Astrocyte (in vitro differentiated cells and primary cell): ENCODE measurements around the gene ZBTB46. TPM values are rescaled to one million over a fixed set of nuclear protein-coding genes. Genes with fewer than 3 reads are reported as not detected.

Source experiments
- DNase-seq: peaks from one replicate; pipeline ENCODE4 v3.0.0-alpha.2; 2010; ENCODE audit warnings: low read depth
- FAIRE-seq: peaks from 2 replicates; lab custom pipeline; 2011; peaks lifted over from hg19 to GRCh38; lab: Jason Lieb, UNC
- H2AFZ ChIP-seq: 2 replicates; pipeline ENCODE4 v1.6.0; 2012; ENCODE audit warnings: low read depth, low read length, inconsistent platforms
- H3K27ac ChIP-seq: 2 replicates; pipeline ENCODE4 v1.5.1; 2011; ENCODE audit warnings: low read depth, low read length, inconsistent platforms
- H3K27me3 ChIP-seq: 2 replicates; pipeline ENCODE4 v1.6.0; 2011; ENCODE audit warnings: low read length, inconsistent platforms; ENCODE audit not compliant: insufficient read depth
- H3K36me3 ChIP-seq: 2 replicates; pipeline ENCODE4 v1.5.1; 2011; ENCODE audit warnings: low read length, inconsistent platforms; ENCODE audit not compliant: insufficient read depth
- H3K4me1 ChIP-seq: 2 replicates; pipeline ENCODE4 v1.5.1; 2011; ENCODE audit warnings: low read length, inconsistent platforms; ENCODE audit not compliant: insufficient read depth
- H3K4me2 ChIP-seq: 2 replicates; pipeline ENCODE4 v1.6.0; 2012; ENCODE audit warnings: low read length, inconsistent platforms
- H3K4me3 ChIP-seq: 2 replicates; pipeline ENCODE4 v1.5.1; 2011; ENCODE audit warnings: low read depth, mild to moderate bottlenecking, low read length, inconsistent platforms; ENCODE audit not compliant: insufficient read depth
- H3K79me2 ChIP-seq: 2 replicates; pipeline ENCODE4 v1.6.0; 2012; ENCODE audit warnings: mild to moderate bottlenecking, low read length, inconsistent platforms; ENCODE audit not compliant: insufficient read depth
- H3K9ac ChIP-seq: 2 replicates; pipeline ENCODE4 v1.6.0; 2012; ENCODE audit warnings: mild to moderate bottlenecking, low read length, inconsistent platforms
- H3K9me3 ChIP-seq: 2 replicates; pipeline ENCODE4 v1.5.1; 2012; ENCODE audit warnings: low read depth, mild to moderate bottlenecking, low read length, inconsistent platforms; ENCODE audit not compliant: insufficient read depth
- H4K20me1 ChIP-seq: 2 replicates; pipeline ENCODE4 v1.6.0; 2012; ENCODE audit warnings: low read length, inconsistent platforms; ENCODE audit not compliant: insufficient read depth
- H3K27ac Mint-ChIP-seq: one replicate; pipeline ENCODE4 v1.8.0; 2021; ENCODE audit warnings: mild to moderate bottlenecking, mixed read lengths; ENCODE audit not compliant: unreplicated experiment
- H3K27me3 Mint-ChIP-seq: one replicate; pipeline ENCODE4 v1.8.0; 2021; ENCODE audit warnings: low read depth, mixed read lengths; ENCODE audit not compliant: unreplicated experiment
- H3K36me3 Mint-ChIP-seq: one replicate; pipeline ENCODE4 v1.8.0; 2021; ENCODE audit warnings: low read depth, mixed read lengths; ENCODE audit not compliant: unreplicated experiment
- H3K4me1 Mint-ChIP-seq: one replicate; pipeline ENCODE4 v1.8.0; 2021; ENCODE audit warnings: low read depth, mixed read lengths; ENCODE audit not compliant: unreplicated experiment
- H3K4me3 Mint-ChIP-seq: one replicate; pipeline ENCODE4 v1.8.0; 2021; ENCODE audit warnings: mild to moderate bottlenecking, moderate library complexity, mixed read lengths; ENCODE audit not compliant: unreplicated experiment
- H3K9me3 Mint-ChIP-seq: one replicate; pipeline ENCODE4 v1.8.0; 2021; ENCODE audit warnings: mild to moderate bottlenecking, mixed read lengths; ENCODE audit not compliant: unreplicated experiment
- CTCF ChIP-seq: IDR thresholded peaks from 2 replicates; pipeline ENCODE4 v1.5.1; 2011; ENCODE audit warnings: low read depth, mild to moderate bottlenecking, inconsistent platforms, low read length, moderate library complexity; ENCODE audit not compliant: insufficient read depth
- EZH2 ChIP-seq: IDR thresholded peaks from 2 replicates; pipeline ENCODE4 v1.6.1; 2012; ENCODE audit warnings: mild to moderate bottlenecking, low read length, inconsistent platforms; ENCODE audit not compliant: insufficient read depth
- total RNA-seq: library from RNA; stranded (reverse); gene quantifications from 2 replicates; pipeline ENCODE4 v1.2.1, GENCODE V29; 2021

ZBTB46 gene
- total RNA-seq, 1 donor from 2014 or later: 13.9 TPM

GRCh38 chr20:63718996-63719395 lies 112.1 kb downstream of the ZBTB46 start:
- H3K4me3 ChIP-seq: no peak overlapping the region
- H3K27me3 ChIP-seq: no peaks in the 10 kb centered on the region
- Mint-ChIP-seq H3K9me3 (peaks cover 6% of the 10 kb centered on the region), H3K4me1 (no peaks in the 10 kb centered on the region), H3K27ac (no peak overlapping the region), H3K27me3 (no peaks in the 10 kb centered on the region), H3K36me3 (peaks cover 16% of the 10 kb centered on the region), H3K4me3 (no peak overlapping the region)
- peaks cover 4% of the 10 kb centered on the region for H3K9me3 ChIP-seq
- DNase-seq: no peak
- H3K27ac ChIP-seq: no peak overlapping the region
- peaks cover 6% of the 10 kb centered on the region for H3K36me3 ChIP-seq
- H2AFZ ChIP-seq: no peak overlapping the region
- H3K4me2 ChIP-seq: no peak overlapping the region
- peaks cover 72% of the 10 kb centered on the region for H3K79me2 ChIP-seq
- H3K9ac ChIP-seq: no peak overlapping the region
- H4K20me1 ChIP-seq: peaks cover 36% of the 10 kb centered on the region
- FAIRE-seq: no peak
- TF ChIP-seq CTCF (no peak), EZH2 (no peak)
- H3K4me1 ChIP-seq: no peaks in the 10 kb centered on the region

- no peaks in the 10 kb centered on the region for H3K27me3 ChIP-seq
- TF ChIP-seq EZH2 (no peak), CTCF (no peak)
- no peaks in the 10 kb centered on the region for H3K4me1 ChIP-seq
- H3K9ac ChIP-seq: no peak overlapping the region
- H4K20me1 ChIP-seq: peaks cover 48% of the 10 kb centered on the region
- H3K4me1 Mint-ChIP-seq: peaks cover 3% of the 10 kb centered on the region
- H3K79me2 ChIP-seq: peaks cover 94% of the 10 kb centered on the region
- H3K9me3 Mint-ChIP-seq: peaks cover 13% of the 10 kb centered on the region
- H3K27ac Mint-ChIP-seq: no peak overlapping the region
- no peak overlapping the region for H2AFZ ChIP-seq
- no peak overlapping the region for H3K4me2 ChIP-seq
- H3K27me3 Mint-ChIP-seq: no peaks in the 10 kb centered on the region
- DNase-seq: no peak
- H3K4me3 Mint-ChIP-seq: no peak overlapping the region
- peaks cover 26% of the 10 kb centered on the region for H3K36me3 Mint-ChIP-seq
- peaks cover 4% of the 10 kb centered on the region for H3K9me3 ChIP-seq
- H3K27ac ChIP-seq: no peak overlapping the region
- no peak for FAIRE-seq
- no peak overlapping the region for H3K4me3 ChIP-seq
- H3K36me3 ChIP-seq: peaks cover 17% of the 10 kb centered on the region
These were observed 116.2 kb downstream of the ZBTB46 start for GRCh38 chr20:63714858-63715257.

- Mint-ChIP-seq H3K4me3 (no peak overlapping the region), H3K36me3 (peaks cover 25% of the 10 kb centered on the region), H3K4me1 (peaks cover 5% of the 10 kb centered on the region), H3K9me3 (peaks cover 13% of the 10 kb centered on the region), H3K27ac (no peak overlapping the region), H3K27me3 (no peaks in the 10 kb centered on the region)
- Histone ChIP-seq H3K4me3 (no peak overlapping the region), H3K79me2 (peaks cover 97% of the 10 kb centered on the region), H3K4me2 (no peak overlapping the region), H2AFZ (no peak overlapping the region), H3K9me3 (peaks cover 4% of the 10 kb centered on the region), H3K36me3 (peaks cover 22% of the 10 kb centered on the region), H3K27ac (no peak overlapping the region), H3K4me1 (peaks cover 7% of the 10 kb centered on the region), H3K9ac (no peak overlapping the region), H4K20me1 (peaks cover 55% of the 10 kb centered on the region), H3K27me3 (no peaks in the 10 kb centered on the region)
- TF ChIP-seq CTCF (no peak), EZH2 (no peak)
- FAIRE-seq (no peak), DNase-seq (no peak)
These were observed 118.9 kb downstream of the ZBTB46 start for GRCh38 chr20:63712191-63712590.
